Muscle of leg (tissue), 16 donors: ENCODE data around the gene PTGIR. TPM values are rescaled to one million over a fixed set of nuclear protein-coding genes. Genes with fewer than 3 reads are reported as not detected.
A peak's percentile ranks its signal among the peaks of the same experiment; 100 is the strongest.

Source experiments
- DNase-seq: peaks from one replicate; pipeline ENCODE4 v3.0.0; 2013
- H3K27ac ChIP-seq: one replicate; pipeline ENCODE4 v1.5.1; 2013; ENCODE audit warnings: mild to moderate bottlenecking, low read length, control low read depth
- H3K27me3 ChIP-seq: one replicate; pipeline ENCODE4 v1.6.1; 2013; ENCODE audit warnings: low read length; ENCODE audit not compliant: control insufficient read depth, insufficient read depth
- H3K36me3 ChIP-seq: one replicate; pipeline ENCODE4 v1.6.1; 2013; ENCODE audit warnings: low read length; ENCODE audit not compliant: control insufficient read depth, insufficient read depth
- H3K4me1 ChIP-seq: one replicate; pipeline ENCODE4 v1.6.1; 2013; ENCODE audit warnings: low read length; ENCODE audit not compliant: control insufficient read depth, insufficient read depth
- H3K4me3 ChIP-seq: one replicate; pipeline ENCODE4 v1.5.1; 2013; ENCODE audit warnings: low read length, control low read depth
- H3K9me3 ChIP-seq: replicated peaks from 2 replicates; pipeline ENCODE4 v1.6.1; 2013; ENCODE audit warnings: low read depth, low read length; ENCODE audit not compliant: control insufficient read depth
- WGBS: methylation state at CpG from one replicate; pipeline ENCODE4 v1.1.5; 2013; ENCODE audit warnings: missing lambda C conversion rate; ENCODE audit not compliant: insufficient coverage; 5-methylcytosine and 5-hydroxymethylcytosine counted together
- long read RNA-seq, 11 donors: transcript quantifications; one replicate each; lab custom pipeline, GENCODE V29; 2026
- polyA plus RNA-seq, 8 donors: library from polyadenylated mRNA; unstranded; fragments of 120-200 nt; gene quantifications; one replicate each; pipeline versions ENCODE4 v1.2.1 to v1.2.3, GENCODE V29; 2013; ENCODE audit warnings: inconsistent platforms in 1 of 8, low replicate concordance in 1 of 8; ENCODE audit not compliant: insufficient read length in 8 of 8, insufficient read depth in 1 of 8
- total RNA-seq: library from RNA; stranded (reverse); fragments of 120-200 nt; gene quantifications from one replicate; pipeline ENCODE4 v1.2.4, GENCODE V29; 2013

Gene PTGIR
- total RNA-seq (2.7 TPM), polyA plus RNA-seq (1 to 10 TPM; 1.9 to 4.3 (median 3.3) TPM)
- long read RNA-seq, donor 1, result 0 reads
- long read RNA-seq, donor 2, partial matches to known transcripts, result 0 of 1 reads
- long read RNA-seq, donor 2, other reads (novel, unspliced or antisense), result 0 of 1 reads
- long read RNA-seq, donor 3, partial matches to known transcripts, result 0 of 1 reads
- long read RNA-seq, donor 3, other reads (novel, unspliced or antisense), result 0 of 1 reads
- long read RNA-seq, donor 4, partial matches to known transcripts, result 0 of 1 reads
- long read RNA-seq, donor 4, other reads (novel, unspliced or antisense), result 0 of 1 reads
- long read RNA-seq, donor 5, partial matches to known transcripts, result 0 of 2 reads
- long read RNA-seq, donor 5, other reads (novel, unspliced or antisense), result 0 of 2 reads
- long read RNA-seq, donor 6, partial matches to known transcripts, result 0 of 1 reads
- long read RNA-seq, donor 6, other reads (novel, unspliced or antisense), result 0 of 1 reads
- long read RNA-seq, donor 7, result 0 reads
- long read RNA-seq, donor 8, partial matches to known transcripts, result 0 of 2 reads
- long read RNA-seq, donor 8, other reads (novel, unspliced or antisense), result 0 of 2 reads
- long read RNA-seq, donor 9, result 0 reads
- long read RNA-seq, donor 10, result 0 reads
- long read RNA-seq, donor 11, partial matches to known transcripts, result 0 of 1 reads
- long read RNA-seq, donor 11, other reads (novel, unspliced or antisense), result 0 of 1 reads

GRCh38 chr19:46624958-46625661, at the start of gene PTGIR:
Gene PTGIR, minus strand, starts transcription at chr19:46625089. Its CDS starts 864 bp downstream, at chr19:46624225.
- 4% methylated on average over 12 of the region's 13 CpGs for WGBS
- Histone ChIP-seq H3K4me3 (peak within 1 kb of the TSS; percentile 31), H3K27me3 (peaks cover 2% of the 10 kb centered on the region), H3K4me1 (peaks cover 47% of the 10 kb centered on the region), H3K27ac (peak within 1 kb of the TSS; percentile 84), H3K9me3 (no peaks in the 10 kb centered on the region), H3K36me3 (no peaks in the 10 kb centered on the region)
- peak; percentile 88 for DNase-seq

GRCh38 chr19:46670813-46671212, 45.9 kb upstream of the PTGIR start:
- Histone ChIP-seq H3K36me3 (peaks cover 22% of the 10 kb centered on the region), H3K4me1 (no peaks in the 10 kb centered on the region), H3K9me3 (no peaks in the 10 kb centered on the region), H3K27me3 (no peaks in the 10 kb centered on the region), H3K4me3 (no peak overlapping the region), H3K27ac (no peak overlapping the region)
- no peak for DNase-seq

- H3K9me3 ChIP-seq, result no peaks in the 10 kb centered on the region
- WGBS, result no CpG with 5 or more reads among the region's 3 CpGs
- H3K27me3 ChIP-seq, result peaks cover 3% of the 10 kb centered on the region
- no peak for DNase-seq
- H3K36me3 ChIP-seq, result peaks cover 8% of the 10 kb centered on the region
- H3K27ac ChIP-seq, result no peak overlapping the region
- H3K4me1 ChIP-seq, result no peaks in the 10 kb centered on the region
- no peak overlapping the region for H3K4me3 ChIP-seq
Observed at GRCh38 chr19:46668662-46669061, 43.8 kb upstream of the PTGIR start.

GRCh38 chr19:46665072-46665471, 40.2 kb upstream of the PTGIR start:
- H3K27me3 ChIP-seq, result peaks cover 8% of the 10 kb centered on the region
- H3K4me1 ChIP-seq, result peaks cover 12% of the 10 kb centered on the region
- no peaks in the 10 kb centered on the region for H3K9me3 ChIP-seq
- no peaks in the 10 kb centered on the region for H3K36me3 ChIP-seq
- 73% methylated on average over 3 of the region's 8 CpGs for WGBS
- no peak overlapping the region for H3K4me3 ChIP-seq
- no peak for DNase-seq
- H3K27ac ChIP-seq, result no peak overlapping the region

GRCh38 chr19:46661735-46662592, 37.1 kb upstream of the PTGIR start:
- H3K27ac ChIP-seq, result peak overlapping the region; percentile 95
- peak overlapping the region; percentile 43 for H3K4me3 ChIP-seq
- H3K27me3 ChIP-seq, result peaks cover 18% of the 10 kb centered on the region
- WGBS, result 1% methylated on average over 13 of the region's 19 CpGs
- DNase-seq, result peak; percentile 94
- peaks cover 25% of the 10 kb centered on the region for H3K4me1 ChIP-seq
- H3K9me3 ChIP-seq, result no peaks in the 10 kb centered on the region
- H3K36me3 ChIP-seq, result no peaks in the 10 kb centered on the region

- peak within 1 kb of the TSS; percentile 75 for H3K4me3 ChIP-seq
- H3K27ac ChIP-seq, result peak within 1 kb of the TSS; percentile 95
- H3K4me1 ChIP-seq, result peaks cover 25% of the 10 kb centered on the region
- DNase-seq, result peak; percentile 100
- H3K36me3 ChIP-seq, result no peaks in the 10 kb centered on the region
- peaks cover 18% of the 10 kb centered on the region for H3K27me3 ChIP-seq
- H3K9me3 ChIP-seq, result no peaks in the 10 kb centered on the region
- under 1% methylated on average over 49 of the region's 61 CpGs for WGBS
Observed at GRCh38 chr19:46661020-46661731, 36.3 kb upstream of the PTGIR start, which contains the start of gene DACT3. Gene DACT3, minus strand, starts transcription at chr19:46661182. Its CDS starts 118 bp downstream, at chr19:46661064.

- H3K4me1 ChIP-seq, result peaks cover 25% of the 10 kb centered on the region
- H3K27me3 ChIP-seq, result peaks cover 18% of the 10 kb centered on the region
- H3K36me3 ChIP-seq, result no peaks in the 10 kb centered on the region
- H3K27ac ChIP-seq, result peak overlapping the region; percentile 85
- DNase-seq, result peak; percentile 65
- peak overlapping the region; percentile 75 for H3K4me3 ChIP-seq
- H3K9me3 ChIP-seq, result no peaks in the 10 kb centered on the region
- 0% methylated on average over 39 of the region's 40 CpGs for WGBS
Observed at GRCh38 chr19:46660551-46661019, 35.7 kb upstream of the PTGIR start.

- 2% methylated on average over 7 of the region's 14 CpGs for WGBS
- peak; percentile 78 for DNase-seq
Observed at GRCh38 chr19:46660008-46660517, 35.2 kb upstream of the PTGIR start.

More at GRCh38 chr19:46660008-46660517, 35.2 kb upstream of the PTGIR start:
- no peaks in the 10 kb centered on the region for H3K36me3 ChIP-seq
- H3K4me1 ChIP-seq, result peaks cover 25% of the 10 kb centered on the region
- peaks cover 18% of the 10 kb centered on the region for H3K27me3 ChIP-seq
- H3K27ac ChIP-seq, result peak overlapping the region; percentile 85
- H3K4me3 ChIP-seq, result peak overlapping the region; percentile 75
- no peaks in the 10 kb centered on the region for H3K9me3 ChIP-seq
